WTC11 (cell line): ENCODE measurements around the gene ELN.

Experiments used
- EMX1 ChIP-seq: fragments of 250-450 bp; sonication (Bioruptor Pico); IDR thresholded peaks from 2 replicates; pipeline ENCODE4 v1.8.0; 2021; ENCODE audit warnings: mild to moderate bottlenecking
- JUN ChIP-seq: sonication (generic); formaldehyde crosslinking; IDR thresholded peaks from 2 replicates; pipeline ENCODE4 v1.8.0; 2023; ENCODE audit warnings: mild to moderate bottlenecking, missing genetic modification reagents
- NFE2L1 ChIP-seq: sonication (generic); formaldehyde crosslinking; IDR thresholded peaks from 2 replicates; pipeline ENCODE4 v1.8.1; 2023; ENCODE audit warnings: missing genetic modification reagents
- NR1H2 ChIP-seq: sonication (generic); formaldehyde crosslinking; IDR thresholded peaks from 2 replicates; pipeline ENCODE4 v1.9.0; 2021; ENCODE audit warnings: mild to moderate bottlenecking, moderate library complexity, missing genetic modification reagents
- ZNF263 ChIP-seq: sonication (generic); formaldehyde crosslinking; IDR thresholded peaks from 2 replicates; pipeline ENCODE4 v1.8.1; 2022; ENCODE audit warnings: low read depth, mild to moderate bottlenecking, moderate library complexity, missing genetic modification reagents
- TF ChIP-seq, protein P1 (sequence below): fragments of 200-600 bp; IDR thresholded peaks from 2 replicates; pipeline ENCODE4 v1.8.0; 2022; ENCODE audit warnings: antibody characterized with exemption
- TF ChIP-seq, protein P2 (sequence below): sonication (generic); formaldehyde crosslinking; IDR thresholded peaks from 2 replicates; pipeline ENCODE4 v1.8.0; 2022; ENCODE audit warnings: mild to moderate bottlenecking, missing genetic modification reagents
- TF ChIP-seq, protein P3 (sequence below): sonication (generic); formaldehyde crosslinking; IDR thresholded peaks from 2 replicates; pipeline ENCODE4 v1.8.1; 2023; ENCODE audit warnings: mild to moderate bottlenecking, missing genetic modification reagents, borderline replicate concordance
- TF ChIP-seq, protein P4 (sequence below): sonication (generic); formaldehyde crosslinking; IDR thresholded peaks from 2 replicates; pipeline ENCODE4 v1.8.1; 2023; ENCODE audit warnings: mild to moderate bottlenecking, missing genetic modification reagents
- TF ChIP-seq, protein P5 (sequence below): sonication (generic); formaldehyde crosslinking; IDR thresholded peaks from 2 replicates; pipeline ENCODE4 v1.8.0; 2023; ENCODE audit warnings: missing genetic modification reagents

DNA sequence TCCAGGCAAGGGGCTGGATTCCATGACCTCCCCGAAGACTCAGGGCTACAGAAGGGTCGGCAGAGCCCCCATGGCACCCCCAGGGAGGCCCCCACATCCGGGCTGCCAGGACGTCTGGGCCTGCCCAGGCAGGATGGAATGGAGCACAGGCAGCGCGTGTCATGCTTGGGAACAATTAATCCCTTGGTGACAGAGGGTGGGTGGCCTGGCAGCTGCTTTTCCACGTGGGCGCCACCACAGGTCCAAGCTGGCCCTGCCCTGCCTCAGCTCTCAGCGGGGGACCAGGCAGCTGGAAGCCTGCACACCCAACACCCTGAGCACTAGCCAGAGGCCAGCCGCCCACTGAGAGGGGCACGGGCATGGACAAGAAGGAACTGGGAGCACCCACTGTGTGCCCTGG, 11.4 kb downstream of the ELN start:
- TF ChIP-seq, protein P1, sequence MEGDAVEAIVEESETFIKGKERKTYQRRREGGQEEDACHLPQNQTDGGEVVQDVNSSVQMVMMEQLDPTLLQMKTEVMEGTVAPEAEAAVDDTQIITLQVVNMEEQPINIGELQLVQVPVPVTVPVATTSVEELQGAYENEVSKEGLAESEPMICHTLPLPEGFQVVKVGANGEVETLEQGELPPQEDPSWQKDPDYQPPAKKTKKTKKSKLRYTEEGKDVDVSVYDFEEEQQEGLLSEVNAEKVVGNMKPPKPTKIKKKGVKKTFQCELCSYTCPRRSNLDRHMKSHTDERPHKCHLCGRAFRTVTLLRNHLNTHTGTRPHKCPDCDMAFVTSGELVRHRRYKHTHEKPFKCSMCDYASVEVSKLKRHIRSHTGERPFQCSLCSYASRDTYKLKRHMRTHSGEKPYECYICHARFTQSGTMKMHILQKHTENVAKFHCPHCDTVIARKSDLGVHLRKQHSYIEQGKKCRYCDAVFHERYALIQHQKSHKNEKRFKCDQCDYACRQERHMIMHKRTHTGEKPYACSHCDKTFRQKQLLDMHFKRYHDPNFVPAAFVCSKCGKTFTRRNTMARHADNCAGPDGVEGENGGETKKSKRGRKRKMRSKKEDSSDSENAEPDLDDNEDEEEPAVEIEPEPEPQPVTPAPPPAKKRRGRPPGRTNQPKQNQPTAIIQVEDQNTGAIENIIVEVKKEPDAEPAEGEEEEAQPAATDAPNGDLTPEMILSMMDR, result no peak
- TF ChIP-seq, protein P2, sequence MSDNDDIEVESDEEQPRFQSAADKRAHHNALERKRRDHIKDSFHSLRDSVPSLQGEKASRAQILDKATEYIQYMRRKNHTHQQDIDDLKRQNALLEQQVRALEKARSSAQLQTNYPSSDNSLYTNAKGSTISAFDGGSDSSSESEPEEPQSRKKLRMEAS, result no peak
- TF ChIP-seq, protein P3, sequence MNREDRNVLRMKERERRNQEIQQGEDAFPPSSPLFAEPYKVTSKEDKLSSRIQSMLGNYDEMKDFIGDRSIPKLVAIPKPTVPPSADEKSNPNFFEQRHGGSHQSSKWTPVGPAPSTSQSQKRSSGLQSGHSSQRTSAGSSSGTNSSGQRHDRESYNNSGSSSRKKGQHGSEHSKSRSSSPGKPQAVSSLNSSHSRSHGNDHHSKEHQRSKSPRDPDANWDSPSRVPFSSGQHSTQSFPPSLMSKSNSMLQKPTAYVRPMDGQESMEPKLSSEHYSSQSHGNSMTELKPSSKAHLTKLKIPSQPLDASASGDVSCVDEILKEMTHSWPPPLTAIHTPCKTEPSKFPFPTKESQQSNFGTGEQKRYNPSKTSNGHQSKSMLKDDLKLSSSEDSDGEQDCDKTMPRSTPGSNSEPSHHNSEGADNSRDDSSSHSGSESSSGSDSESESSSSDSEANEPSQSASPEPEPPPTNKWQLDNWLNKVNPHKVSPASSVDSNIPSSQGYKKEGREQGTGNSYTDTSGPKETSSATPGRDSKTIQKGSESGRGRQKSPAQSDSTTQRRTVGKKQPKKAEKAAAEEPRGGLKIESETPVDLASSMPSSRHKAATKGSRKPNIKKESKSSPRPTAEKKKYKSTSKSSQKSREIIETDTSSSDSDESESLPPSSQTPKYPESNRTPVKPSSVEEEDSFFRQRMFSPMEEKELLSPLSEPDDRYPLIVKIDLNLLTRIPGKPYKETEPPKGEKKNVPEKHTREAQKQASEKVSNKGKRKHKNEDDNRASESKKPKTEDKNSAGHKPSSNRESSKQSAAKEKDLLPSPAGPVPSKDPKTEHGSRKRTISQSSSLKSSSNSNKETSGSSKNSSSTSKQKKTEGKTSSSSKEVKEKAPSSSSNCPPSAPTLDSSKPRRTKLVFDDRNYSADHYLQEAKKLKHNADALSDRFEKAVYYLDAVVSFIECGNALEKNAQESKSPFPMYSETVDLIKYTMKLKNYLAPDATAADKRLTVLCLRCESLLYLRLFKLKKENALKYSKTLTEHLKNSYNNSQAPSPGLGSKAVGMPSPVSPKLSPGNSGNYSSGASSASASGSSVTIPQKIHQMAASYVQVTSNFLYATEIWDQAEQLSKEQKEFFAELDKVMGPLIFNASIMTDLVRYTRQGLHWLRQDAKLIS (CRISPR knock-in tag), result no peak
- no peak for TF ChIP-seq JUN (CRISPR knock-in tag)
- TF ChIP-seq, protein P4, sequence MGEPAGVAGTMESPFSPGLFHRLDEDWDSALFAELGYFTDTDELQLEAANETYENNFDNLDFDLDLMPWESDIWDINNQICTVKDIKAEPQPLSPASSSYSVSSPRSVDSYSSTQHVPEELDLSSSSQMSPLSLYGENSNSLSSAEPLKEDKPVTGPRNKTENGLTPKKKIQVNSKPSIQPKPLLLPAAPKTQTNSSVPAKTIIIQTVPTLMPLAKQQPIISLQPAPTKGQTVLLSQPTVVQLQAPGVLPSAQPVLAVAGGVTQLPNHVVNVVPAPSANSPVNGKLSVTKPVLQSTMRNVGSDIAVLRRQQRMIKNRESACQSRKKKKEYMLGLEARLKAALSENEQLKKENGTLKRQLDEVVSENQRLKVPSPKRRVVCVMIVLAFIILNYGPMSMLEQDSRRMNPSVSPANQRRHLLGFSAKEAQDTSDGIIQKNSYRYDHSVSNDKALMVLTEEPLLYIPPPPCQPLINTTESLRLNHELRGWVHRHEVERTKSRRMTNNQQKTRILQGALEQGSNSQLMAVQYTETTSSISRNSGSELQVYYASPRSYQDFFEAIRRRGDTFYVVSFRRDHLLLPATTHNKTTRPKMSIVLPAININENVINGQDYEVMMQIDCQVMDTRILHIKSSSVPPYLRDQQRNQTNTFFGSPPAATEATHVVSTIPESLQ (CRISPR knock-in tag), result no peak
- no peak for TF ChIP-seq NFE2L1 (CRISPR knock-in tag)
- TF ChIP-seq ZNF263 (CRISPR knock-in tag), result no peak
- TF ChIP-seq EMX1 (CRISPR knock-in tag), result no peak
- no peak for TF ChIP-seq NR1H2 (CRISPR knock-in tag)
- TF ChIP-seq, protein P5, sequence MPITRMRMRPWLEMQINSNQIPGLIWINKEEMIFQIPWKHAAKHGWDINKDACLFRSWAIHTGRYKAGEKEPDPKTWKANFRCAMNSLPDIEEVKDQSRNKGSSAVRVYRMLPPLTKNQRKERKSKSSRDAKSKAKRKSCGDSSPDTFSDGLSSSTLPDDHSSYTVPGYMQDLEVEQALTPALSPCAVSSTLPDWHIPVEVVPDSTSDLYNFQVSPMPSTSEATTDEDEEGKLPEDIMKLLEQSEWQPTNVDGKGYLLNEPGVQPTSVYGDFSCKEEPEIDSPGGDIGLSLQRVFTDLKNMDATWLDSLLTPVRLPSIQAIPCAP (CRISPR knock-in tag), result no peak
